Measurements from ENCODE around the gene TAGAP.
"Not testable (repeated sequence)": the region's sequence is repeated elsewhere in the genome, so short reads cannot be mapped to it uniquely, and the experiment has no call there.

TAGAP gene

GRCh38 chr6:158999666-159000403 is 45.0 kb downstream of the TAGAP start, which contains the start of gene RSPH3:
Gene RSPH3, minus strand, starts transcription at chr6:159000202. Its CDS starts 652 bp downstream, at chr6:158999550.
- no peak for TF ChIP-seq CTCF (IDR thresholded peaks at IDR 0.05; ENCODE audit: borderline replicate concordance, insufficient read depth, low read depth, low read length)
- peak within 1 kb of the TSS; percentile 69 for H3K4me3 ChIP-seq (ENCODE audit: low read depth, low read length)

- TF ChIP-seq CTCF (IDR thresholded peaks at IDR 0.05; ENCODE audit: borderline replicate concordance, insufficient read depth, low read depth, low read length) = no peak
- H3K4me3 ChIP-seq (ENCODE audit: low read depth, low read length) = peak overlapping the region; percentile 69
Measured at GRCh38 chr6:158999154-158999665, 45.6 kb downstream of the TAGAP start.

- no peak for TF ChIP-seq CTCF (IDR thresholded peaks at IDR 0.05; ENCODE audit: borderline replicate concordance, insufficient read depth, low read depth, low read length)
- H3K4me3 ChIP-seq (ENCODE audit: low read depth, low read length) = no peak overlapping the region
Measured at GRCh38 chr6:158996856-158997255, 47.9 kb downstream of the TAGAP start.

- H3K4me3 ChIP-seq (ENCODE audit: low read depth, low read length) = no peak overlapping the region
Measured at GRCh38 chr6:158993639-158994038, 51.2 kb downstream of the TAGAP start.

GRCh38 chr6:158991017-158991723 is 53.6 kb downstream of the TAGAP start:
- no peak for TF ChIP-seq CTCF (IDR thresholded peaks at IDR 0.05; ENCODE audit: borderline replicate concordance, insufficient read depth, low read depth, low read length)
- H3K4me3 ChIP-seq (ENCODE audit: low read depth, low read length) = no peak overlapping the region

More at GRCh38 chr6:158993639-158994038, 51.2 kb downstream of the TAGAP start:
- no peak for TF ChIP-seq CTCF (IDR thresholded peaks at IDR 0.05; ENCODE audit: borderline replicate concordance, insufficient read depth, low read depth, low read length)

- not testable (repeated sequence) for H3K4me3 ChIP-seq (ENCODE audit: low read depth, low read length)
Measured at GRCh38 chr6:158989711-158990110, 55.1 kb downstream of the TAGAP start.

- no peak overlapping the region for H3K4me3 ChIP-seq (ENCODE audit: low read depth, low read length)
- TF ChIP-seq CTCF (IDR thresholded peaks at IDR 0.05; ENCODE audit: borderline replicate concordance, insufficient read depth, low read depth, low read length) = no peak
Measured at GRCh38 chr6:158988477-158988876, 56.3 kb downstream of the TAGAP start.
